ENCODE measurements around the gene MEGF11. TPM values are rescaled to one million over a fixed set of nuclear protein-coding genes. Genes with fewer than 3 reads are reported as not detected.

Gene MEGF11
- total RNA-seq, 1 experiment from 2014 or later = 2.3 TPM

GRCh38 chr15:66254951-66255676 is 1.6 kb upstream of the MEGF11 start:
- Histone ChIP-seq H3K36me3 (ENCODE audit: control insufficient read depth in 1 of 2, insufficient read depth in 2 of 2, low read length in 2 of 2) (no peaks in the 10 kb centered on the region), H3K27me3 (ENCODE audit: insufficient read depth, low read length) (peaks cover 3% of the 10 kb centered on the region; the same call in 1 of the 2 replicates), H3K4me3 (replicated peaks in 1 of 2; ENCODE audit: low read depth in 1 of 2, low read length in 2 of 2) (no peak overlapping the region), H4K20me1 (ENCODE audit: insufficient read depth) (no peaks in the 10 kb centered on the region), H2AFZ (ENCODE audit: low read depth, low read length, poor library complexity, severe bottlenecking) (no peak overlapping the region), H3K27ac (ENCODE audit: low read depth, low read length) (no peak overlapping the region), H3K9me3 (ENCODE audit: control insufficient read depth in 1 of 2, insufficient read depth in 1 of 2, low read depth in 1 of 2, low read length in 2 of 2) (no peaks in the 10 kb centered on the region), H3K9me2 (ENCODE audit: insufficient read depth) (no peaks in the 10 kb centered on the region), H3K4me2 (ENCODE audit: low read length) (no peak overlapping the region), H3K9ac (ENCODE audit: low read length) (no peak overlapping the region), H3K79me2 (ENCODE audit: insufficient read depth, low read length) (no peaks in the 10 kb centered on the region), H3K4me1 (ENCODE audit: control insufficient read depth in 1 of 2, insufficient read depth in 2 of 2, low read length in 2 of 2) (peaks cover 0 to 20% of the 10 kb centered on the region in 2 experiments; a peak in 2 of 4 replicates)
- TF ChIP-seq EZH2phosphoT487 (IDR thresholded peaks at IDR 0.05; ENCODE audit: borderline replicate concordance) = no peak
- no peak for TF ChIP-seq REST (IDR thresholded peaks at IDR 0.05; ENCODE audit: low read depth)
- no peak for TF ChIP-seq YY1 (IDR thresholded peaks at IDR 0.05; ENCODE audit: extremely low read depth, insufficient replicate concordance, low read depth, low read length)
- no peak for TF ChIP-seq SRF (IDR thresholded peaks at IDR 0.05; ENCODE audit: low read depth)
- TF ChIP-seq SIN3A (IDR thresholded peaks at IDR 0.05; ENCODE audit: low read depth) = no peak
- TF ChIP-seq POLR2AphosphoS5 (IDR thresholded peaks at IDR 0.05; ENCODE audit: low read depth, low read length) = no peak
- no peak for TF ChIP-seq CEBPB (IDR thresholded peaks at IDR 0.05; ENCODE audit: low read depth)
- no peak for TF ChIP-seq RAD21 (IDR thresholded peaks at IDR 0.05; ENCODE audit: low read depth)
- no peak for TF ChIP-seq ZNF274 (IDR thresholded peaks at IDR 0.05; ENCODE audit: low read depth, low read length)
- TF ChIP-seq CTCF (IDR thresholded peaks at IDR 0.05 in 2 of 3, conservative IDR thresholded peaks at IDR 0.05 in 1 of 3; ENCODE audit: borderline replicate concordance in 1 of 3, insufficient read depth in 1 of 3, low read depth in 2 of 3, low read length in 2 of 3) = no peak
- TF ChIP-seq SP1 (IDR thresholded peaks at IDR 0.05; ENCODE audit: low read depth) = no peak
- no peak for TF ChIP-seq CBX3 (IDR thresholded peaks at IDR 0.05; ENCODE audit: low read depth)
- TF ChIP-seq ZFX (IDR thresholded peaks at IDR 0.05) = no peak
- TF ChIP-seq JUND (IDR thresholded peaks at IDR 0.05) = no peak
- TF ChIP-seq EGR1 (IDR thresholded peaks at IDR 0.05; ENCODE audit: low read depth) = no peak
- TF ChIP-seq ZBTB33 (IDR thresholded peaks at IDR 0.05; ENCODE audit: extremely low read depth, insufficient replicate concordance, low read length) = no peak
- no peak for TF ChIP-seq MAX (IDR thresholded peaks at IDR 0.05)
- DNase-seq (ENCODE audit: low read depth, low spot score) = no peak
- ATAC-seq = no peak
- intact Hi-C loops (cut with micrococcal nuclease) = loop anchor here (5.0 kb wide), 1 partner anchor 32 kb away; no protein-coding TSS in a partner anchor
- ChIA-PET POLR2A (no interaction called here), CTCF (no interaction called here), RAD21 (ENCODE audit: low non-redundant PET in 1 of 2, low total read pairs in 2 of 2, uncharacterized antibody in 2 of 2, unreplicated experiment in 2 of 2) (no interaction called here)
- BruUV-seq (replicated peaks) = no TSS peak
